OCI-M2 (cell line): ENCODE data around the gene FUZ.

Source experiments
- DNase-seq: peaks from one replicate; lab custom pipeline; 2025; ENCODE audit not compliant: unreplicated experiment; lab: John Stamatoyannopoulos, UW

FUZ gene

DNA sequence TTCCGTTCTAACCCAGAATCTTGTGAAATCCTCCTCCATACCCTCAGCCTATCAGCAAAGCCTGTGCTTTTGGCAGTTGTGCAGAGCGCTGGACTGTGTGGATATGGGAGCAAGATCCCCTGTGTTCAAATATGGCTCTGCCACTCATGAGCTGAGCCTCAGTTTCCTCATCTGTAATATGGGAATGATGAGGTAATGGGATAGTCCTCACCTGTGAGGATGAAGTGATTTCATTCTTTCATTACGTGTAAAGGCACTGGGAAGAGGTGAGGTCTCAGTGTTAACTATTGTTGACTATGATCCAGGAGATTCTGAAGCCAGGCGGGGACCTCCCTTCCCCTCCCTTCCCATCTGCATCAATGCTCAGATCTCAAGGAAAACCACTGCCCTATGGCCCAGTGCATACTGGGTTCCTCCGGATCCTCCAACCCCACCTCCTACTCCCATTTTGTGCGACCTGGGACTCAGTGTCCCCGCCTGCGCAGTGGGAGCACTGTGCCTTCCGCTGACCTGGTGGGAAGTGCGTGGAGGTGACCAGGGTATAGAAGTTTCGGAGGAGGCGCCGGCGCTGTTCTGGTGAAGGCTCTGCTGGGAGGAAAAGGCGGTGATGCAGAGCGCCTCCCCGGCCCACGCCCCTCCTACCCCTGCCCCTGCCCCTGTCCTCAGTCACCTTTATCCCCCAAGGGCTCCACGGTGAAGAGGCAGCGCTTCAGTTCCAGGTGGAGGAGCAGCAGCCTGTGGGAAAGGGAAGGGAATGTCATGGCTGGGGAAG, 5.0 kb downstream of the FUZ start:
- DNase-seq, result no peak

DNA sequence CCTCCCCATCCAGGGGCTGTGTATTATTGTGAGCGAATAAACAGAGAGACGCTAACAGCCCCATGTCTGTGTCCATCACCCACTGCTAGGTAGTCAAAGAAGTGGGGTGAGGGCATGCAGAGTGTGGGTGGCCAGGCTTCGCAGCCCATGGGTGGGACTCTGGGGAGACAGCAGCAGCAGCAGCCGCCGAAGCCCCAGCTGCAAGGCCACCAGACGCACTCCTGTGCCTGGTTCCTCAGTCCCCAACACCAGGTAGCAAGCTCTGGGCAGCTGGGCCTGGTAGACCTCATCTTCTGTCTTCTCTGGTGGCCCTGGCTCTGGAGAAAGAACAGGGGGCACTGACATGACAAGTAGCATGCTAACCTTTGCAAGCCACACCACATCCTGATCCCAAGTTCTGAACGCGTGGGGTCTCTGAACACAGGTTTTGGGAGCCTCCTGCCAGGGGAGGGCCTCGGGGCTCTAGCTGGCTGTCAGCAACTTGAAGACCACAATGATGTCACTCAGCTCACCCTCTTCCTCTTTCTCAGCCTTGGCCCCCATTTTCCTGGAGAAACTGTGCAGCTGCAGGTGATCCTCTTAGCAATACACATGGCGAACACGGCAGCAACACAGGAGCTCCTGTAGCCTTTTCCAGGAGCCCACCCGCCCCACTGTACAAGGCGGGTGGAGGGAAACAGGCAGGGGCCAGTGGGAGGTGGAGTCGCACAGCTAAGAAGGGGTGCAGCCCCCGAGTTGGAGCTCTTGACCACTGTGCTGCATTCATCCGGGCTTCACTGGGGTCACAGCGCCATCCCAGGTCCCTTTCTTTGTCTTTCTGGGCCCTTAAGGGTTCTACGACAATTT, 5.8 kb downstream of the FUZ start:
- no peak for DNase-seq

DNA sequence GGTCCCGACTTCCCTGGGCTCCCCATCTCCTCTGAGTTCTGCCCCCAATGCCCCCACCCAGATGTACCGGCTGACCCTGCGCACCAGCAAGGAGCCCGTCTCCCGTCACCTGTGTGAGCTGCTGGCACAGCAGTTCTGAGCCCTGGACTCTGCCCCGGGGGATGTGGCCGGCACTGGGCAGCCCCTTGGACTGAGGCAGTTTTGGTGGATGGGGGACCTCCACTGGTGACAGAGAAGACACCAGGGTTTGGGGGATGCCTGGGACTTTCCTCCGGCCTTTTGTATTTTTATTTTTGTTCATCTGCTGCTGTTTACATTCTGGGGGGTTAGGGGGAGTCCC, 6.5 kb downstream of the FUZ start:
- no peak for DNase-seq

DNA sequence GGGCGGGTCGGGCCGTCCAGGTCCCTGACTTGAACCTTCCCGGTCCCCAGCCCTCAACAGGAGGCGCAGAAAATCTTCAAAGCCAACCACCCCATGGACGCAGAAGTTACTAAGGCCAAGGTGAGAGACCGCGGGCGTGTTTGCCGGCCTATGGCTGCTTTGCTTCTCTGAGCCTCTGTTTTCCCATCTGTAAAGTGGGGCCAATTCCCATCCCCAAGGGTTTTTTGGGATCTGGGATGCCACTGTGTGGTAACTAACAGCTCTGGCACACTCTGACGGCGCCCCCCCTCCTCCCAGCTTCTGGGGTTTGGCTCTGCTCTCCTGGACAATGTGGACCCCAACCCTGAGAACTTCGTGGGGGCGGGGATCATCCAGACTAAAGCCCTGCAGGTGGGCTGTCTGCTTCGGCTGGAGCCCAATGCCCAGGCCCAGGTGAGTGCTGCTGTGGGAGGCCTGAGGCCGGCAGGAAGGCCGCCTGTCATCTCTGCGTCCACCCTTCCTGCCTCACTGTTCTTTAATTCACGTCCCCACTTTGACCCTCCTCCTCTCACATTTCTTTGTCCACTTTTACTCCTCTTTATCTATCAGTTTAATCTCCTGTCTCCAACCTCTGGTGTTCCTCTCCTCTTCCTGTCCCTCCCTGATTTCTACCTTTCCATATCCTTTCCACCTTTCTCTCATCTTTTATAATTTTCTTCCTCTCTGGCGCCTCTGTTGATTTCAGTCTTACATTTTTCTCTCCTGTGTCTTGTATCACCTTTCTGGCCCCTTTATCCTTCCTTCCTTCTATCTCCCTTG, 7.1 kb downstream of the FUZ start:
- no peak for DNase-seq

DNA sequence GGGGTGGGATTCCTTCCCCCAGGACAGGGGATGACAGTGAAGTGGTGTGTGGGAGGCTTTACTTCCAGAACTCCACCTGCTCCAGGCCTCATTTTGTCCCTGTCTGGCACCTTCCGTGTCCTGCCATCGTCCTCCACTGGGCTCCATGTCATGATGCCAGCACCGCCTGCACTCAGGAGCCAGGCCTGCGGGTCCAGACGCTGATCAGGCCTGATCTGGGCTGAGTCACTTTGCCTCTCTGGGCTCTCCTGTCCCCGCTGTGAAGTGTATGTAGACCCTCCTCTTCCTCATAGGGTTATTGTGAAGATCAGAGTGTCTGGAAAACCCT, 9.6 kb downstream of the FUZ start:
- no peak for DNase-seq

DNA sequence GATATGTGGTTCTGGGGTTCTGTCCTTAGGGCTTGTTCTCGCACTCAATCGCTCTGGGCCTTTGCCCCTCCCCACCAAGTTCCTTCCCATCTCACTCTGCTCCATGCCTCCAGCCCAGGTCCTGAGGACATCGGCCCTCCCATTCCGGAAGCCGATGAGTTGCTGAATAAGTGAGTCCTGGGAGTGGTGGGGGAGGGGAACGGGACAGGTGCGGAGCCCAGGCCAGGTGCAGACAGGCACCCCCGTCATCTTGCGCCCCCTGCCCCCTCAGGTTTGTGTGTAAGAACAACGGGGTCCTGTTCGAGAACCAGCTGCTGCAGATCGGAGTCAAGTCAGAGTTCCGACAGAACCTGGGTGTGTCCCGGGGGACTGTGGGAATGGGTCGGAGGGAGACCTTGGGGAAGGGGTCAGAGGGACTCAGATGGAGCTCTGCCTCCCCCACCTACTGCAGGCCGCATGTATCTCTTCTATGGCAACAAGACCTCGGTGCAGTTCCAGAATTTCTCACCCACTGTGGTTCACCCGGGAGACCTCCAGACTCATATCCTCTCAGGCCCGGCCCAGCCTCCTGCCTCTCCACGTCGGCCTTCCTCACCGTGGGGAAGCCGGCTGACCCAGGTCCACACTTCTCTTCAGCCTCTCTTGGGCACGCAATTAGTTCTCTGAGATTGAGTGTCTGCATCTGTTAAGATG, 10.1 kb downstream of the FUZ start:
- no peak for DNase-seq

DNA sequence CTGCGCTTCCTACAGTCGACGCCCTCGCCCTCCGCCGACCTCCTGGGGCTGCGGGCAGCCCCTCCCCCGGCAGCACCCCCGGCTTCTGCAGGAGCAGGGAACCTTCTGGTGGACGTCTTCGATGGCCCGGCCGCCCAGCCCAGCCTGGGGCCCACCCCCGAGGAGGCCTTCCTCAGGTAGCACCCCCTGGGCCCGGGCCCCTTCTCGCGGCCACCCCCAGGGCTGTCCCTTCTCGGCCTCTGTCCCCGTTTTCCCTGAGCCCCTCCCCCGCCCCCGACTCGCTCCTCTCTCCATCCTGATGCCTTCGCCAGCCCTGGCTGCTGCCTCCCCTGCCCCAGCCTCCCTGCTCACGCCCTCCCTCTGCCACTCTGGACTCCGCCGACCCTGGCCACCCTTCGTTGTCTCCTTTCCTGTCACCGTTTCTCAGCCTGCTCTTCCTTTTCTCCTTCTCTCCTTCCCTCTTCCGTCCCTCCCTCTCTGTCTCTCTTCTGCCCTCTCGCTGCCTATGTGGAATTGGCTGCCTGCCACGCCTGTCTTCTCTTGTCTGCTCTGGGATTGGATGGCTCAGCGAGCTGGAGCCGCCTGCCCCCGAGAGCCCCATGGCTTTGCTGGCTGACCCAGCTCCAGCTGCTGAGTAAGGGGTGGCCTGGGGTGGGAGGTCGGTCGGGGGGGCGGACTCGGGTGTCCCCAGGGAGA, 11.0 kb downstream of the FUZ start:
- no peak for DNase-seq

DNA sequence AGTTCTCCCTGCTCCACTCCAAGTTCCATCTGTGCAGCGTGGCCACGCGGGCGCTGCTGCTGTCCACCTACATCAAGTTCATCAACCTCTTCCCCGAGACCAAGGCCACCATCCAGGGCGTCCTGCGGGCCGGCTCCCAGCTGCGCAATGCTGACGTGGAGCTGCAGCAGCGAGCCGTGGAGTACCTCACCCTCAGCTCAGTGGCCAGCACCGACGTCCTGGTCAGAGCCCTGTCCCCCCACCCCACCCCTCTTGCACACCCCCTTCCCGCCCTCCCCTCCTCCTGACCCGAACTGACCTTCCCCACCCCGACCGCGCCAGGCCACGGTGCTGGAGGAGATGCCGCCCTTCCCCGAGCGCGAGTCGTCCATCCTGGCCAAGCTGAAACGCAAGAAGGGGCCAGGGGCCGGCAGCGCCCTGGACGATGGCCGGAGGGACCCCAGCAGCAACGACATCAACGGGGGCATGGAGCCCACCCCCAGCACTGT, 11.6 kb downstream of the FUZ start:
- no peak for DNase-seq

DNA sequence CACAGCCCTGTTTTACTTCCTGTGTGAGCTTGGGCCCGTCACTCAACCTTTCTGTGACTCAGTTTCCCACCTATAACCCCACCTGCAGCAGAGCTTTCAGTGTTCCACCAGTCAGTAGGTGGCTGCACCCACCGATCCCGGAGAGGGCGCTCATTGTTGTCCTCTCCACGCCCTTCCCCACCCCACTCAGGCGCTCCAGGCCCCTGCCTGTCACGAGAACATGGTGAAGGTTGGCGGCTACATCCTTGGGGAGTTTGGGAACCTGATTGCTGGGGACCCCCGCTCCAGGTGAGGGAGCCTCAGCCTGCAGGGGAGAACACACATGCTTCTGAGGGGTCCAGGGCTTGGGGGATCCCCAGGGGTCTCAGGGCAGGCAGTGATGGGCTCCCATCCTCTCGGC, 12.3 kb downstream of the FUZ start:
- DNase-seq, result no peak

DNA sequence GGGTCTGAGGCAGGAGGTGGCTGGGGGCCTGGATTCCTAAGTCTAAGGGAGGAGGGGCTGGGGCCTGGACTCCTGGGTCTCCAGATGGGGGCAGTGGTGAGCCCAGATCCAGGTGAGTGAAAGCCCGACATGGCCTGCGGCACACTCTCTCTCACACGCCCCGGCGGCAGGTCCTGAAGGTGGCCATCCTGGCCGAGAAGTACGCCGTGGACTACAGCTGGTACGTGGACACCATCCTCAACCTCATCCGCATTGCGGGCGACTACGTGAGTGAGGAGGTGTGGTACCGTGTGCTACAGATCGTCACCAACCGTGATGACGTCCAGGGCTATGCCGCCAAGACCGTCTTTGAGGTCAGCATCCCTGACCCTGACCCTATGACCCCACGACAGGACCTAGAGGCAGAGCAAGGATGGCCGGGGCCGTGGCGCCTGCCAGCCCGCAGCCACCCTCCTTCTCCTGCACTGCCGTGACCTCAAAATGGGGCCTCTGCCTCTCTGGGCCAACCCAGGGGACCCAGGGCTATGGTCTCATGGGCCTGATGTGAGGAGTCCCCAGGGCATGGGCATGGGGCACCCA, 13.2 kb downstream of the FUZ start:
- no peak for DNase-seq

DNA sequence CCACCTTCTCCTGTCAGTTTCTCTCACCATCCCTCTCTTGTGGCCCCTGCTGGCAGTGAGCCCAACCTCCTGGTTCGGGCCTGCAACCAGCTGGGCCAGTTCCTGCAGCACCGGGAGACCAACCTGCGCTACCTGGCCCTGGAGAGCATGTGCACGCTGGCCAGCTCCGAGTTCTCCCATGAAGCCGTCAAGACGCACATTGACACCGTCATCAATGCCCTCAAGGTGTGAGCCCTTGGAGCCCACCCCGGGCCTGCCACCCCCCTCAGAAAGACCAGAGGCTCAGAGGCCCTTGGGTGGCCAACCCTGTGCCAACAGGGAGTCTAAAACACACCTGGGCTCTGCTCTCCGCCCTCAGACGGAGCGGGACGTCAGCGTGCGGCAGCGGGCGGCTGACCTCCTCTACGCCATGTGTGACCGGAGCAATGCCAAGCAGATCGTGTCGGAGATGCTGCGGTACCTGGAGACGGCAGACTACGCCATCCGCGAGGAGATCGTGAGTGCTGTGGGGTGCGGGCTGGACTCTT, 13.8 kb downstream of the FUZ start:
- no peak for DNase-seq

DNA sequence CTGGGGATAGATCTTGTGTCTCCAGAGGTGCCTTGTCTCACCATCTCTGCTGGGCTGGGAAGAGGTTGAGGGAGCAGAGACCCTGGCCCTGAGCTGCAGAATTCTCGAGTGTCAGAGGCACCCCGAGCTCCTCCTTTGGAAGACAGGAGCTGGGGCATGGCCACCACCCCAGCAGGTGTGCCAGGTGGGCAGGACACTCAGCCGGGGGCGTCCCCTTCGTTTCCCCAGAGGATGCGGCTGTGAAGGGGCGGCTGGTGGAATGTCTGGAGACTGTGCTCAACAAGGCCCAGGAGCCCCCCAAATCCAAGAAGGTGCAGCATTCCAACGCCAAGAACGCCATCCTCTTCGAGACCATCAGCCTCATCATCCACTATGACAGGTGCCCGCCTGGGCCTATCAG, 14.5 kb downstream of the FUZ start:
- DNase-seq, result no peak

DNA sequence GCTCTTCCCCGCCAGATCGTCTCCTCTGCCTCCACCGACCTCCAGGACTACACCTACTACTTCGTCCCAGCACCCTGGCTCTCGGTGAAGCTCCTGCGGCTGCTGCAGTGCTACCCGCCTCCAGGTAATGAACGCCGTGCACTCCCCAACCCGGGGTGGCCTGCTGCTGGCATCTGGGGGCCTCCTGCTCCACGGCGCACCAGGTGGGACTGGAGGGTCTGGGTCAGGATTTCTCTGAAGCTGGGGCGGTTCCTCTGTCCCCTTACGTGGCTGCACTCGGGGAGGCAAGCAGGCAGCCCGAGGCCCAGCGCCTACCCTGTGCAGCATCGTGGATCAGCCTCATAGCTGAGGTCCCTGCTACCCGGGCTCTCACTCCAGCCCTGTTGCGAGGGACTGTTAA, 17.5 kb downstream of the FUZ start:
- no peak for DNase-seq

DNA sequence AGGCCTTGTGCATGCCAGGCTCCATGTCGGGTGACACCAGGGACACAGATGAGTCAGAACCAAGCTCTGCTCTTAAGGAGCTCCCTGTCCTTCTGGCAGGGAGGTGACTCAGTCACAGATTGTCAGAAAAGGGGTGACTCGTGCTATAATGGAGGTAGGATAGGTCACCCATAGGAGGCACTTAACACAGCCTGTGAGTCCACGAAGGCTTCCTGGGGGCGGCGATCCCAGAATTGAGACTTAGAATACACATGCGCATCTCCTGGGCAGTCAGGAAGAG, 19.6 kb downstream of the FUZ start:
- no peak for DNase-seq

DNA sequence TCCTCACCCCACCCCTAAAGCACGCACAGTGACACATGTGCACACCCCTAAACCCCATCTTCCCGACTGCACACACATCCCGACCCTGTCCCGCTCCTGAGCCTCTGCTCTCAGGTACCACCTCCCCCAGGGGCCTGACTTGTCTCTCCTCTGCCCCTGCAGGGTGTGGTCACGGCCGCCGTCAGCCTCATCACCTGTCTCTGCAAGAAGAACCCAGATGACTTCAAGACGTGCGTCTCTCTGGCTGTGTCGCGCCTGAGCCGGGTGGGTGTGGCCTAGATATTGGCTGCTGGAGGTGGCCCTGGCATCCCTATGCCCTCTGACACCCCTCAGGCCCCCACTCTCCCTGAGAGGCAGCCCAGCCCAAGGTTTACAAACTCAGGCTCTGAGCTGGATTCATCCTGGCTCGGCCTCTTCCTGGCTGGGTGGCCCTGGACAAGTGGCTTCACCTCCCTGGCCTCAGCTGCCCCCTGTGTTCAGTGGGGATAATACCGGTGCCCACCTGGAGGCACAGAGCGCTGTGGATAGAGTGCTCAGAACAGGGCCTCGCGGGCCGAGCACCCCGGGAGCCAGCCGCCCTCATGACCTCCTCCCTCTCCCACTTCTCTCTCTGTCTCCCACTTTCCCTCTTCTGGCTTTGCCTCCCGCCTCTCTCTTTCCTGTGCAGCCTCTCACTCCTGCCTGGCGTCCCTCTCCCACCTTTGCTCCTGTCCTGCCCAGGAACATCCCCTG, 20.1 kb downstream of the FUZ start:
- DNase-seq, result no peak

DNA sequence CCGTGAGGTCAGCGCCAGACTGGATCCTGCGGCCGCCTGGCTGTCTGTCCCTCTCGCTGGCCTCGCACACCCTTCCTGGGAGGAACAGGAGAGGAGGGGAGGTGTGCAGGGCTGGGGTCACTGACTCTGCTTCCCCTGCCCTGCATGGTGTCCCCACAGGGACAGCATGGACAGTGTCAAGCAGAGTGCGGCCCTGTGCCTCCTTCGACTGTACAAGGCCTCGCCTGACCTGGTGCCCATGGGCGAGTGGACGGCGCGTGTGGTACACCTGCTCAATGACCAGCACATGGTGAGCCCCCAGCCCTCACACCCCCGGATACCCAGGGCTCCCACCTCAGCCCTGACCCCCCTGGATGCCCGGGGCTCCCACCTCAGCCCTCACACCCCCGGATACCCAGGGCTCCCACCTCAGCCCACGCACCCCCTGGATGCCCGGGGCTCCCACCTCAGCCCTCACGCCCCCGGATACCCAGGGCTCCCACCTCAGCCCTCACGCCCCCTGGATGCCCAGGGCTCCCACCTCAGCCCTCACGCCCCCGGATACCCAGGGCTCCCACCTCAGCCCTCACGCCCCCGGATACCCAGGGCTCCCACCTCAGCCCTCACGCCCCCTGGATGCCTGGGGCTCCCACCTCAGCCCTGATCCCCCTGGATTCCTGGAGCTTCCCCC, 21.2 kb downstream of the FUZ start:
- DNase-seq, result no peak

DNA sequence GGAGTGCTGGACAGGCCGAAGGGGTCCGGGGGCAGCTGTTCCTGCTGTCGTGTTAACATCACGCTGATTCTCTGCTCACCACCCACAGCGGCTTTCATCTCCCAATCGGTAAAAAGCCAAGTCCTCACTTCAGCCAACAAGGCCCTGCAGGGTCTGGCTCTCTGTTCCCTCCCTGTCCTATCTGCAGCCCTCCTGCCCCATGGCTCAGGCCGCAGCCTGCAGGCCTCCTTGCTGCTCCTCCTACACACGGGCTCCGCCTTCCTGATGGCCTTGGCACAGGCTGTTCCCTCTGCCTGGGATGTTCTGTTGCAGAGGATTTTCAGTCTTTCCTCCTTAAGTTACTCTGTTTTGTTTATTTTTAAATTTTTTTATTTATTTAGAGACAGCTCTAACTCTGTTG, 22.2 kb downstream of the FUZ start:
- DNase-seq, result no peak

DNA sequence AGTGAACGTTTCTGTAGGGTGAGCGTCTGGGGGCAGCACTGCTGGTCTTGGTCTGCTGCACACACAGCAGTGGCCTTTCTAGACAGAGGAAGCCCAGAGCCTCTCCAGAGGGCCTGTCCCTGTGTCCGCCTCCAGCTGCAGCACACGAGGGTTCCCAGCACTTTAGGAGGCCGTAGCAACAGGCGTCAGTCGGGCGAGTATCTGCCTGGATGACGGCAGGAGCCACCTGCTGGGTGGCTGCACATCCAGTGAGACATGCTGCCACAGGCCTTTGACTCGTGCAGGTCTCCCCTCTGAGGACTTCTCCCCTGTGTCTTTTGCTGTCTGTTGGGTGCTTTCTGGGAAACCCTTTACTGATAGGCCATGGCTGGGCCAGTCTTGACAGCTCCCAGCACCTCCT, 24.2 kb downstream of the FUZ start:
- DNase-seq, result no peak

DNA sequence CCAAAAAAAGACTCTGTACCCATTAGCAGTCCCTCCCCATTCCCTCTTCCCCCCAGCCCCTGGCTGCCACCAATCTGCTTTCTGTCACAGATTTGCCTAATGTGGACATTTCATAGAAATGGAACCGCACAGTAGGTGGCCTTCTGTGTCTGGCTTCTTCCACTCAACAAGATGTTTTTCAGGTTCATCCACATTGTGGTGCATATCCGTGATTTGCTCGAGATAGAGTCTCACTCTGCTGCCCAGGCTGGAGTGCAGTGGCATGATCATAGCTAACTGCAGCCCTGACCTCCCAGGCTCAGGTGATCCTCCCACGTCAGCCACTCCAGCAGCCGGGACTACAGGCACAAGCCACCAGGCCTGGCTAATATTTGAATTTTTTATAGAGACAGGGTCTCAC, 25.3 kb downstream of the FUZ start:
- no peak for DNase-seq
